Measurements from ENCODE around the gene MEX3D. TPM values are rescaled to one million over a fixed set of nuclear protein-coding genes. Genes with fewer than 3 reads are reported as not detected.

Gene MEX3D
- total RNA-seq, 1 experiment from 2014 or later, result 69.2 TPM

DNA sequence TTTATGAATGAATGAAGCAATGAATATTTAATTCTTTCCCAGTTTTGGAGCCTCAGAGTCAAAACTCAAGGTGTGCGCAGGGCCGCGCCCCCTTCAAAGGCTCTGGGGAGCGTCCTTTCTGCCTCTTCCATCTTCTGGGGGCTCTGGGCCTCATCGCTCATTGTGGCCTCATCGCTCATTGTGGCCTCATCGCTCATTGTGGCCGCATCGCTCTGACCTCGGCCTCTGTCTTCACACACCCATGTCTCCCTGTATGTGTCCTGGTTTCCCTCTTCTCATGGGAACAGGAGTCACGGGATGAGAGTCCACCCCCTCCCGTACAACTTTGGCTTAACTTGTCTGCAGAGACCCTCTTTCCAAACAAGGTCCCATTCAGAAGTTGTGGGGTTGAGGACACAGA, 3.2 kb upstream of the MEX3D start:
- POLR2A ChIA-PET, result no interaction called here
- DNase-seq (ENCODE audit: low read depth, low spot score), result no peak
- TF ChIP-seq FOSL1 (IDR thresholded peaks at IDR 0.05; ENCODE audit: low read depth) (no peak), SIN3A (IDR thresholded peaks at IDR 0.05; ENCODE audit: low read depth) (no peak), SP1 (IDR thresholded peaks at IDR 0.05; ENCODE audit: low read depth) (no peak), CEBPB (IDR thresholded peaks at IDR 0.05; ENCODE audit: low read depth) (no peak), EGR1 (IDR thresholded peaks at IDR 0.05; ENCODE audit: low read depth) (no peak), POLR2A (IDR thresholded peaks at IDR 0.05; ENCODE audit: borderline replicate concordance, extremely low read depth, insufficient read depth, insufficient read length) (no peak), CBX3 (IDR thresholded peaks at IDR 0.05; ENCODE audit: low read depth) (no peak), ELF1 (IDR thresholded peaks at IDR 0.05; ENCODE audit: borderline replicate concordance, low read depth) (no peak), POLR2AphosphoS5 (IDR thresholded peaks at IDR 0.05; ENCODE audit: low read depth, low read length) (no peak), YY1 (IDR thresholded peaks at IDR 0.05; ENCODE audit: extremely low read depth, insufficient replicate concordance, low read depth, low read length) (no peak), EZH2phosphoT487 (IDR thresholded peaks at IDR 0.05; ENCODE audit: borderline replicate concordance) (no peak), RAD21 (IDR thresholded peaks at IDR 0.05; ENCODE audit: low read depth) (no peak)
- TF ChIP-seq, protein P1, sequence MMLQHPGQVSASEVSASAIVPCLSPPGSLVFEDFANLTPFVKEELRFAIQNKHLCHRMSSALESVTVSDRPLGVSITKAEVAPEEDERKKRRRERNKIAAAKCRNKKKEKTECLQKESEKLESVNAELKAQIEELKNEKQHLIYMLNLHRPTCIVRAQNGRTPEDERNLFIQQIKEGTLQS (IDR thresholded peaks at IDR 0.05), result no peak
- TF ChIP-seq, protein P2, sequence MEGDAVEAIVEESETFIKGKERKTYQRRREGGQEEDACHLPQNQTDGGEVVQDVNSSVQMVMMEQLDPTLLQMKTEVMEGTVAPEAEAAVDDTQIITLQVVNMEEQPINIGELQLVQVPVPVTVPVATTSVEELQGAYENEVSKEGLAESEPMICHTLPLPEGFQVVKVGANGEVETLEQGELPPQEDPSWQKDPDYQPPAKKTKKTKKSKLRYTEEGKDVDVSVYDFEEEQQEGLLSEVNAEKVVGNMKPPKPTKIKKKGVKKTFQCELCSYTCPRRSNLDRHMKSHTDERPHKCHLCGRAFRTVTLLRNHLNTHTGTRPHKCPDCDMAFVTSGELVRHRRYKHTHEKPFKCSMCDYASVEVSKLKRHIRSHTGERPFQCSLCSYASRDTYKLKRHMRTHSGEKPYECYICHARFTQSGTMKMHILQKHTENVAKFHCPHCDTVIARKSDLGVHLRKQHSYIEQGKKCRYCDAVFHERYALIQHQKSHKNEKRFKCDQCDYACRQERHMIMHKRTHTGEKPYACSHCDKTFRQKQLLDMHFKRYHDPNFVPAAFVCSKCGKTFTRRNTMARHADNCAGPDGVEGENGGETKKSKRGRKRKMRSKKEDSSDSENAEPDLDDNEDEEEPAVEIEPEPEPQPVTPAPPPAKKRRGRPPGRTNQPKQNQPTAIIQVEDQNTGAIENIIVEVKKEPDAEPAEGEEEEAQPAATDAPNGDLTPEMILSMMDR (IDR thresholded peaks at IDR 0.05 in 2 of 3, conservative IDR thresholded peaks at IDR 0.05 in 1 of 3; ENCODE audit: borderline replicate concordance in 1 of 3, insufficient read depth in 1 of 3, low read depth in 2 of 3, low read length in 2 of 3), result no peak
- TF ChIP-seq, protein P3, sequence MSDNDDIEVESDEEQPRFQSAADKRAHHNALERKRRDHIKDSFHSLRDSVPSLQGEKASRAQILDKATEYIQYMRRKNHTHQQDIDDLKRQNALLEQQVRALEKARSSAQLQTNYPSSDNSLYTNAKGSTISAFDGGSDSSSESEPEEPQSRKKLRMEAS (IDR thresholded peaks at IDR 0.05), result no peak
- H3K4me1 ChIP-seq (ENCODE audit: control insufficient read depth in 1 of 2, insufficient read depth in 2 of 2, low read length in 2 of 2), result peaks cover 6 to 7% of the 10 kb centered on the region in 2 experiments; a peak in 2 of 4 replicates
- H4K20me1 ChIP-seq (ENCODE audit: insufficient read depth), result no peaks in the 10 kb centered on the region
- H3K9me2 ChIP-seq (ENCODE audit: insufficient read depth), result no peaks in the 10 kb centered on the region
- H3K36me3 ChIP-seq (ENCODE audit: control insufficient read depth in 1 of 2, insufficient read depth in 2 of 2, low read length in 2 of 2), result no peaks in the 10 kb centered on the region
- H3K27ac ChIP-seq (ENCODE audit: low read depth, low read length), result no peak overlapping the region
- H3K4me2 ChIP-seq (ENCODE audit: low read length), result no peak overlapping the region
- RAD21 ChIA-PET (ENCODE audit: low non-redundant PET in 1 of 2, low total read pairs in 2 of 2, uncharacterized antibody in 2 of 2, unreplicated experiment in 2 of 2), result no interaction called here
- BruUV-seq (replicated peaks), result no TSS peak
- no peaks in the 10 kb centered on the region for H3K9me3 ChIP-seq (ENCODE audit: control insufficient read depth in 1 of 2, insufficient read depth in 1 of 2, low read depth in 1 of 2, low read length in 2 of 2)
- no peak overlapping the region for H3K9ac ChIP-seq (ENCODE audit: low read length)
- H3K79me2 ChIP-seq (ENCODE audit: insufficient read depth, low read length), result peaks cover 10% of the 10 kb centered on the region; the same call in 1 of the 2 replicates
- H2AFZ ChIP-seq (ENCODE audit: low read depth, low read length, poor library complexity, severe bottlenecking), result no peak overlapping the region
- intact Hi-C loops (cut with micrococcal nuclease), result no loop called here
- CTCF ChIA-PET, result no interaction called here
- no peak overlapping the region for H3K4me3 ChIP-seq (replicated peaks in 1 of 2; ENCODE audit: low read depth in 1 of 2, low read length in 2 of 2)
- no peak for ATAC-seq
- no peaks in the 10 kb centered on the region for H3K27me3 ChIP-seq (ENCODE audit: insufficient read depth, low read length)

Data from HCT116 (cell line).